Uterus (tissue), 2 donors: ENCODE results near the gene PDGFRB.

Source experiments
- POLR2A ChIP-seq, 2 donors: fragments of 450-650 bp; IDR thresholded peaks; one replicate each; pipeline ENCODE4 v1.6.1; 2016; ENCODE audit warnings: antibody characterized with exemption in 2 of 2, mild to moderate bottlenecking in 1 of 2, moderate library complexity in 1 of 2
- TF ChIP-seq, protein P1 (sequence below), 4 experiments: fragments of 200-600 bp in 2 of 4; fragments of 450-650 bp in 2 of 4; sonication (generic) in 2 of 4; IDR thresholded peaks; one replicate each; pipeline ENCODE4 v1.5.1; 2016 to 2019; ENCODE audit warnings: antibody characterized with exemption in 4 of 4, mild to moderate bottlenecking in 2 of 4, moderate library complexity in 1 of 4

DNA sequence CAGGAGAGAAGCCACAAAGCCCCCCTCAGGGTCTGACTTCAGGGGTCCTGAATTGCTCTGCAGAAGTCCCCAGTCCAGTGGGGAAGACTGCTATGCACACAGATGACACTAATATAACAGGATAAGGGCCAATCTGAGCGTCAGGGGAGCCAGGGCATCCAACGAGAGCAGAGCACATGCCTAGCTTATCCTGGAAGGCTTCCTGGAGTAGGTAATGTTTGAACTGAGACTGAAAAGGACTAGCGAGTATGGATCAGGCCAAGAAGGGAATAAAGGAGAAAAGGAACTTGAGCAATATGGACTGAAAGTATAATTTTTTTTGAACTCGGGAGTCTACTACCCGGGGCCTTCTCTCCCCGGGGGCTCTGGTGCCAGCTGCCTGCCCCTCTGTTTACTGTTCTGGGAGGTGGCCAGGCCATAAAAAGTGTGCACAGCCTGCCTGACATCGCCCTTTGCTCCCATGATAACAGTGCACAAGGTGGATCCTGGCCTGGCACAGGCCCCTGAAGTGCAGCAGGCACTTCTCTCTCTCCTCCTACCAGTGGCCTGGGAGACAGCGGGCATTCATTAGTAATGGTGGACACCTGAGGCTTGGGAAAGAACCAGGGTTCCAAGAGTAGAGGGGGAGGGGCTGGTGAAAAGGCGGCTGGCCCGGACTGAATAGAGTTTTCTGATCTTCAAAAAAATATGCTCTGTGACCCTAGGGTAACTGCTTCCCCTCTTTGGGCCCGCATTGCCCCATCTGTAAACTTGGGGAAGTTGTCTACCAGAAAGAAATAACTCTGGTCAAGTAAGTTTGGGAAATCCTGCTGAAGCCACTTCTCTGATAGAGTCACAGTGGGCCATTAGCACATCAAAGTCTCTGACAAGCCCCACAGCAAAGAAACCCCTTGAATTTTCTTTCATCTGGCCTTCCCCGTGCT, 29.6 kb upstream of the PDGFRB start:
- no peak for TF ChIP-seq POLR2A (IDR thresholded peaks at IDR 0.05)
- TF ChIP-seq, protein P1, sequence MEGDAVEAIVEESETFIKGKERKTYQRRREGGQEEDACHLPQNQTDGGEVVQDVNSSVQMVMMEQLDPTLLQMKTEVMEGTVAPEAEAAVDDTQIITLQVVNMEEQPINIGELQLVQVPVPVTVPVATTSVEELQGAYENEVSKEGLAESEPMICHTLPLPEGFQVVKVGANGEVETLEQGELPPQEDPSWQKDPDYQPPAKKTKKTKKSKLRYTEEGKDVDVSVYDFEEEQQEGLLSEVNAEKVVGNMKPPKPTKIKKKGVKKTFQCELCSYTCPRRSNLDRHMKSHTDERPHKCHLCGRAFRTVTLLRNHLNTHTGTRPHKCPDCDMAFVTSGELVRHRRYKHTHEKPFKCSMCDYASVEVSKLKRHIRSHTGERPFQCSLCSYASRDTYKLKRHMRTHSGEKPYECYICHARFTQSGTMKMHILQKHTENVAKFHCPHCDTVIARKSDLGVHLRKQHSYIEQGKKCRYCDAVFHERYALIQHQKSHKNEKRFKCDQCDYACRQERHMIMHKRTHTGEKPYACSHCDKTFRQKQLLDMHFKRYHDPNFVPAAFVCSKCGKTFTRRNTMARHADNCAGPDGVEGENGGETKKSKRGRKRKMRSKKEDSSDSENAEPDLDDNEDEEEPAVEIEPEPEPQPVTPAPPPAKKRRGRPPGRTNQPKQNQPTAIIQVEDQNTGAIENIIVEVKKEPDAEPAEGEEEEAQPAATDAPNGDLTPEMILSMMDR (IDR thresholded peaks at IDR 0.05), result no peak
